OCI-LY7 (cell line): Measurements from ENCODE around the gene SUPT4H1.

Experiments used
- EZH2phosphoT487 ChIP-seq: fragments of 200-600 bp; sonication (generic); IDR thresholded peaks from 2 replicates; pipeline ENCODE4 v1.6.1; 2018; ENCODE audit warnings: low read depth, borderline replicate concordance, mild to moderate bottlenecking, mixed run types, antibody characterized with exemption, low read length, moderate library complexity, mixed read lengths
- TF ChIP-seq, protein P1 (sequence below): fragments of 200-600 bp; sonication (generic); conservative IDR thresholded peaks from 2 replicates; pipeline ENCODE4 v1.5.1; 2014; ENCODE audit warnings: mild to moderate bottlenecking, antibody characterized with exemption, low read length, moderate library complexity, mixed read lengths

DNA sequence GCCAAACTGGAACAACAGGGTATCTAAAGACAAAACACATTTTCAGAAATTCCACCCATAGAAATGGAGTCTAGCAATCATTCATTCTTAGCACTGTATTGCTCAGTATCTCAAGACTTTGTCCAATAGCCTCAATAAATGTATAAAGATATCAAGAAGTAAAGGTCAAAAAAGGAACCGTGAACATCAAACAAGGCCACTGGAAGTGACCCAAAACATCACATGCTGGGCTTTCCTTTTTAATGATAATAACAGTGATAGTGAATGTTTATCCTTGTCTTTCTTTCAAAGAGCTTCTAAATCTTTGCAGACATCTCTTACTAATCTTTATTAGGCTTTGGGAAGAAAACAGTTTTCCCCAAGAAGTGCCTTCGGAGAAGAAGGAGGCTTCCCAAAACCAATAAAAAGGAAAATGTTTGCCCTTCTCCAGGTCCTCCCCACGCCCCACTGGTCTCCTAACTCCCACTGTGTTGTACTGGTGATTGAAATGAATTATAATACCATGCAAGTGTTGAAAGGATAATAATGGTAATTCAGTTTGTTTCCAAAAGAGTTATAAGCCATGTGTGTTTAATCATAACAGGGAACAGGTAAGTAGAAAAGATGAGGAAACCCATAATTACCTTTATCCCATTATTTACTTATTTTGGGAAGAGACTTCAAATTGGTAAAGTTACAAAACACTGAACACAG is 46.7 kb upstream of the SUPT4H1 start:
- TF ChIP-seq, protein P1, sequence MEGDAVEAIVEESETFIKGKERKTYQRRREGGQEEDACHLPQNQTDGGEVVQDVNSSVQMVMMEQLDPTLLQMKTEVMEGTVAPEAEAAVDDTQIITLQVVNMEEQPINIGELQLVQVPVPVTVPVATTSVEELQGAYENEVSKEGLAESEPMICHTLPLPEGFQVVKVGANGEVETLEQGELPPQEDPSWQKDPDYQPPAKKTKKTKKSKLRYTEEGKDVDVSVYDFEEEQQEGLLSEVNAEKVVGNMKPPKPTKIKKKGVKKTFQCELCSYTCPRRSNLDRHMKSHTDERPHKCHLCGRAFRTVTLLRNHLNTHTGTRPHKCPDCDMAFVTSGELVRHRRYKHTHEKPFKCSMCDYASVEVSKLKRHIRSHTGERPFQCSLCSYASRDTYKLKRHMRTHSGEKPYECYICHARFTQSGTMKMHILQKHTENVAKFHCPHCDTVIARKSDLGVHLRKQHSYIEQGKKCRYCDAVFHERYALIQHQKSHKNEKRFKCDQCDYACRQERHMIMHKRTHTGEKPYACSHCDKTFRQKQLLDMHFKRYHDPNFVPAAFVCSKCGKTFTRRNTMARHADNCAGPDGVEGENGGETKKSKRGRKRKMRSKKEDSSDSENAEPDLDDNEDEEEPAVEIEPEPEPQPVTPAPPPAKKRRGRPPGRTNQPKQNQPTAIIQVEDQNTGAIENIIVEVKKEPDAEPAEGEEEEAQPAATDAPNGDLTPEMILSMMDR = no peak
- TF ChIP-seq EZH2phosphoT487 = no peak
